Vagina (tissue), 2 donors: Measurements from ENCODE around the gene TMEM260.

ENCODE experiments used
- CTCF ChIP-seq, 3 experiments: fragments of 450-650 bp in 2 of 3; fragments of 200-600 bp in 1 of 3; sonication (generic) in 1 of 3; IDR thresholded peaks; one replicate each; pipeline ENCODE4 v1.5.1; 2017 to 2019; ENCODE audit warnings: antibody characterized with exemption in 3 of 3, mild to moderate bottlenecking in 2 of 3, moderate library complexity in 2 of 3
- POLR2A ChIP-seq, 2 donors: fragments of 450-650 bp; IDR thresholded peaks; one replicate each; pipeline ENCODE4 v1.6.1; 2017; ENCODE audit warnings: antibody characterized with exemption in 2 of 2, mild to moderate bottlenecking in 2 of 2, moderate library complexity in 2 of 2
- POLR2AphosphoS5 ChIP-seq, 2 donors: sonication (generic); formaldehyde crosslinking; IDR thresholded peaks; one replicate each; pipeline ENCODE4 v1.9.0; 2017; ENCODE audit warnings: antibody characterized with exemption in 2 of 2, mild to moderate bottlenecking in 2 of 2, low read depth in 1 of 2; ENCODE audit not compliant: insufficient read depth in 1 of 2

- TF ChIP-seq POLR2A (IDR thresholded peaks at IDR 0.05): no peak
- no peak for TF ChIP-seq CTCF (IDR thresholded peaks at IDR 0.05)
- TF ChIP-seq POLR2AphosphoS5 (IDR thresholded peaks at IDR 0.05; ENCODE audit: insufficient read depth in 1 of 2, low read depth in 1 of 2): no peak
Observed at GRCh38 chr14:56632195-56632594, 52.6 kb downstream of the TMEM260 start.
